Measurements from ENCODE around the gene GIMD1.

GIMD1 gene

DNA sequence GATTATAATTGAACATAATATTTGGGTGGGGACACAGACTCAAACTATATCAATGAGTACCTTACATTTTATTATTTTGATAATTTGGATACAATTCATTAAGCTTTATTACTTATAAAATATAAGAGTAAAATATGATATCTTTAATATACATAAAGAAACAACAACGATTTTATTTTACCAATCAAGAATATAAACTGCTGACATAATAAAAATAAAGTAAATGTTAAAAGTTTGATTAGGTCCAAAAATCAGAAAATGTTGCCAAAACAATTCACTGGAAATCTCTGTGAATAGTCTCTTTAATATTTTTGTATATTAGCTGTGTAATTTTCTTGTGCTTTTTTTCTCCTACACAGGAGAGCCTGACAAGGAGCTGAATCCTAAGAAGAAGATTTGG is 21.4 kb downstream of the GIMD1 start:
- TF ChIP-seq, protein P1, sequence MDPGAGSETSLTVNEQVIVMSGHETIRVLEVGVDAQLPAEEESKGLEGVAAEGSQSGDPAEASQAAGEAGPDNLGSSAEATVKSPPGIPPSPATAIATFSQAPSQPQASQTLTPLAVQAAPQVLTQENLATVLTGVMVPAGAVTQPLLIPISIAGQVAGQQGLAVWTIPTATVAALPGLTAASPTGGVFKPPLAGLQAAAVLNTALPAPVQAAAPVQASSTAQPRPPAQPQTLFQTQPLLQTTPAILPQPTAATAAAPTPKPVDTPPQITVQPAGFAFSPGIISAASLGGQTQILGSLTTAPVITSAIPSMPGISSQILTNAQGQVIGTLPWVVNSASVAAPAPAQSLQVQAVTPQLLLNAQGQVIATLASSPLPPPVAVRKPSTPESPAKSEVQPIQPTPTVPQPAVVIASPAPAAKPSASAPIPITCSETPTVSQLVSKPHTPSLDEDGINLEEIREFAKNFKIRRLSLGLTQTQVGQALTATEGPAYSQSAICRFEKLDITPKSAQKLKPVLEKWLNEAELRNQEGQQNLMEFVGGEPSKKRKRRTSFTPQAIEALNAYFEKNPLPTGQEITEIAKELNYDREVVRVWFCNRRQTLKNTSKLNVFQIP (CRISPR knock-in tag; IDR thresholded peaks at IDR 0.05; ENCODE audit: borderline replicate concordance, low read depth) = no peak
- TF ChIP-seq ZNF70 (CRISPR knock-in tag; IDR thresholded peaks at IDR 0.05) (no peak), ARNTL (CRISPR knock-in tag; IDR thresholded peaks at IDR 0.05; ENCODE audit: borderline replicate concordance, low read depth) (no peak)
- ATAC-seq = no peak

DNA sequence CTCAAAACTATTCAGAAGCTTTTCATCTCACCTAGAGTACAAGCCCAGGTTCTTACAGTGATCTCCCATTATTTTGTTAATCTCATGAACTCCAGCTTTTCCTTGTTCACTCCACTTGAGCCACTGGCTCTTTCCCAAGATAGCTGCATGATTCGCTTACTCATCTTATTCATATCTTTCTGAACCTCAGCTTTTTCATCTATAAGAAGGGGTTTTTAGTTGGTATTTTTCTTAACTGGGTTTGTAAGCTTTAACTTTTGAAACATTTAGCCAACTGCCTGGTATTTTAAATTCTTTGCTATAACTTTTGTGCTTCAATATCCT is 24.0 kb downstream of the GIMD1 start:
- TF ChIP-seq, protein P2, sequence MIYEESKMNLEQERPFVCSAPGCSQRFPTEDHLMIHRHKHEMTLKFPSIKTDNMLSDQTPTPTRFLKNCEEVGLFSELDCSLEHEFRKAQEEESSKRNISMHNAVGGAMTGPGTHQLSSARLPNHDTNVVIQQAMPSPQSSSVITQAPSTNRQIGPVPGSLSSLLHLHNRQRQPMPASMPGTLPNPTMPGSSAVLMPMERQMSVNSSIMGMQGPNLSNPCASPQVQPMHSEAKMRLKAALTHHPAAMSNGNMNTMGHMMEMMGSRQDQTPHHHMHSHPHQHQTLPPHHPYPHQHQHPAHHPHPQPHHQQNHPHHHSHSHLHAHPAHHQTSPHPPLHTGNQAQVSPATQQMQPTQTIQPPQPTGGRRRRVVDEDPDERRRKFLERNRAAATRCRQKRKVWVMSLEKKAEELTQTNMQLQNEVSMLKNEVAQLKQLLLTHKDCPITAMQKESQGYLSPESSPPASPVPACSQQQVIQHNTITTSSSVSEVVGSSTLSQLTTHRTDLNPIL (CRISPR knock-in tag; IDR thresholded peaks at IDR 0.05; ENCODE audit: low read depth) = no peak
- TF ChIP-seq ZNF565 (CRISPR knock-in tag; conservative IDR thresholded peaks at IDR 0.05; ENCODE audit: low read depth) (no peak), TCF4 (CRISPR knock-in tag; IDR thresholded peaks at IDR 0.05; ENCODE audit: borderline replicate concordance) (no peak), TOX (CRISPR knock-in tag; IDR thresholded peaks at IDR 0.05; ENCODE audit: borderline replicate concordance) (no peak), ZFP30 (CRISPR knock-in tag; IDR thresholded peaks at IDR 0.05) (no peak), OSR1 (CRISPR knock-in tag; IDR thresholded peaks at IDR 0.05) (no peak), ESRRG (CRISPR knock-in tag; IDR thresholded peaks at IDR 0.05) (no peak), SNAI2 (CRISPR knock-in tag; IDR thresholded peaks at IDR 0.05) (no peak), CSDC2 (CRISPR knock-in tag; IDR thresholded peaks at IDR 0.05) (no peak), ZFP3 (CRISPR knock-in tag; IDR thresholded peaks at IDR 0.05) (no peak), BACH2 (CRISPR knock-in tag; IDR thresholded peaks at IDR 0.05; ENCODE audit: borderline replicate concordance) (no peak), GLIS3 (CRISPR knock-in tag; IDR thresholded peaks at IDR 0.05) (no peak), RARB (CRISPR knock-in tag; IDR thresholded peaks at IDR 0.05) (no peak), ZC3H10 (CRISPR knock-in tag; IDR thresholded peaks at IDR 0.05) (no peak), PPARA (CRISPR knock-in tag; IDR thresholded peaks at IDR 0.05; ENCODE audit: borderline replicate concordance) (no peak)
- TF ChIP-seq, protein P3, sequence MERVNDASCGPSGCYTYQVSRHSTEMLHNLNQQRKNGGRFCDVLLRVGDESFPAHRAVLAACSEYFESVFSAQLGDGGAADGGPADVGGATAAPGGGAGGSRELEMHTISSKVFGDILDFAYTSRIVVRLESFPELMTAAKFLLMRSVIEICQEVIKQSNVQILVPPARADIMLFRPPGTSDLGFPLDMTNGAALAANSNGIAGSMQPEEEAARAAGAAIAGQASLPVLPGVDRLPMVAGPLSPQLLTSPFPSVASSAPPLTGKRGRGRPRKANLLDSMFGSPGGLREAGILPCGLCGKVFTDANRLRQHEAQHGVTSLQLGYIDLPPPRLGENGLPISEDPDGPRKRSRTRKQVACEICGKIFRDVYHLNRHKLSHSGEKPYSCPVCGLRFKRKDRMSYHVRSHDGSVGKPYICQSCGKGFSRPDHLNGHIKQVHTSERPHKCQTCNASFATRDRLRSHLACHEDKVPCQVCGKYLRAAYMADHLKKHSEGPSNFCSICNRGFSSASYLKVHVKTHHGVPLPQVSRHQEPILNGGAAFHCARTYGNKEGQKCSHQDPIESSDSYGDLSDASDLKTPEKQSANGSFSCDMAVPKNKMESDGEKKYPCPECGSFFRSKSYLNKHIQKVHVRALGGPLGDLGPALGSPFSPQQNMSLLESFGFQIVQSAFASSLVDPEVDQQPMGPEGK (CRISPR knock-in tag; IDR thresholded peaks at IDR 0.05; ENCODE audit: borderline replicate concordance) = no peak
- TF ChIP-seq, protein P4, sequence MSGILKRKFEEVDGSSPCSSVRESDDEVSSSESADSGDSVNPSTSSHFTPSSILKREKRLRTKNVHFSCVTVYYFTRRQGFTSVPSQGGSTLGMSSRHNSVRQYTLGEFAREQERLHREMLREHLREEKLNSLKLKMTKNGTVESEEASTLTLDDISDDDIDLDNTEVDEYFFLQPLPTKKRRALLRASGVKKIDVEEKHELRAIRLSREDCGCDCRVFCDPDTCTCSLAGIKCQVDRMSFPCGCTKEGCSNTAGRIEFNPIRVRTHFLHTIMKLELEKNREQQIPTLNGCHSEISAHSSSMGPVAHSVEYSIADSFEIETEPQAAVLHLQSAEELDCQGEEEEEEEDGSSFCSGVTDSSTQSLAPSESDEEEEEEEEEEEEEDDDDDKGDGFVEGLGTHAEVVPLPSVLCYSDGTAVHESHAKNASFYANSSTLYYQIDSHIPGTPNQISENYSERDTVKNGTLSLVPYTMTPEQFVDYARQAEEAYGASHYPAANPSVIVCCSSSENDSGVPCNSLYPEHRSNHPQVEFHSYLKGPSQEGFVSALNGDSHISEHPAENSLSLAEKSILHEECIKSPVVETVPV (CRISPR knock-in tag; IDR thresholded peaks at IDR 0.05) = no peak
- TF ChIP-seq, protein P5, sequence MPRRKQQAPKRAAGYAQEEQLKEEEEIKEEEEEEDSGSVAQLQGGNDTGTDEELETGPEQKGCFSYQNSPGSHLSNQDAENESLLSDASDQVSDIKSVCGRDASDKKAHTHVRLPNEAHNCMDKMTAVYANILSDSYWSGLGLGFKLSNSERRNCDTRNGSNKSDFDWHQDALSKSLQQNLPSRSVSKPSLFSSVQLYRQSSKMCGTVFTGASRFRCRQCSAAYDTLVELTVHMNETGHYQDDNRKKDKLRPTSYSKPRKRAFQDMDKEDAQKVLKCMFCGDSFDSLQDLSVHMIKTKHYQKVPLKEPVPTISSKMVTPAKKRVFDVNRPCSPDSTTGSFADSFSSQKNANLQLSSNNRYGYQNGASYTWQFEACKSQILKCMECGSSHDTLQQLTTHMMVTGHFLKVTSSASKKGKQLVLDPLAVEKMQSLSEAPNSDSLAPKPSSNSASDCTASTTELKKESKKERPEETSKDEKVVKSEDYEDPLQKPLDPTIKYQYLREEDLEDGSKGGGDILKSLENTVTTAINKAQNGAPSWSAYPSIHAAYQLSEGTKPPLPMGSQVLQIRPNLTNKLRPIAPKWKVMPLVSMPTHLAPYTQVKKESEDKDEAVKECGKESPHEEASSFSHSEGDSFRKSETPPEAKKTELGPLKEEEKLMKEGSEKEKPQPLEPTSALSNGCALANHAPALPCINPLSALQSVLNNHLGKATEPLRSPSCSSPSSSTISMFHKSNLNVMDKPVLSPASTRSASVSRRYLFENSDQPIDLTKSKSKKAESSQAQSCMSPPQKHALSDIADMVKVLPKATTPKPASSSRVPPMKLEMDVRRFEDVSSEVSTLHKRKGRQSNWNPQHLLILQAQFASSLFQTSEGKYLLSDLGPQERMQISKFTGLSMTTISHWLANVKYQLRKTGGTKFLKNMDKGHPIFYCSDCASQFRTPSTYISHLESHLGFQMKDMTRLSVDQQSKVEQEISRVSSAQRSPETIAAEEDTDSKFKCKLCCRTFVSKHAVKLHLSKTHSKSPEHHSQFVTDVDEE (CRISPR knock-in tag; IDR thresholded peaks at IDR 0.05) = no peak

DNA sequence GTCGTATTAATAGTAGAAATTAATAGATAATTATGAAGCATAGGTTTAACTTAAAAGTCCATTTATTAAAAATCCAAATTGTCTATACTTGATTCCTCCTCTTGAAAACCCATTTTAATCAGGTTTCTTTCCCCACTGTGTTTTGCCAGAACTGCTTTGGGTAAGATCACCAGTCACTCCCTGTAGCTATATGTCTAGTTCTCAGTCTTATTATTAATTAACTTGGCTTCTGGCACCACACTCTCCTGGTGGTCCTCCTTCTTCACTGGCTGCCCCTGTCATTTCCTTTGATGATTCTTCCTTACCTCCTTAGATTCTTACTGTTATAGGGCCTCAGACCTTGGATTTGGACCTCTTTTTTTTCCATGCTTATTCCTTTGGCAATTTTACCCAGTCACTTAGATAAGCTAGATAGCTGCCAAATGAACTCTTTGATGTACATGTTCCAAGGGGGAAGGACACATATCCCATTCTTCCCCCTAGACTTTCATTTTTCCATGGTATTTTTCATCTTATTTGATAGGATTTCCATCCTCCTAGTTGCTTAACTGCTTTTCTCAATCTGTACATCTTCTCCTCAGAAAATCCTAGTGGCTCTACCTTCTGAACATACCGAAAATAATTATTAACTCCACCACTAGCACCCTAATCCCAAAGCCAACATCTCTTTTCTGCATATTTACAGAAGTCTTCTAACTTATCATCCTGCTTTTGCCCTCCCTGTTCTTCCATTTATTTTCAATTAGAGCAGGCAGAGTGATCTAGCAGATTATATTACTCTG is 24.5 kb downstream of the GIMD1 start:
- ATAC-seq = no peak; the same call in 1 of the 3 replicates
- TF ChIP-seq PPARA (CRISPR knock-in tag; IDR thresholded peaks at IDR 0.05; ENCODE audit: borderline replicate concordance) (no peak), SNAI2 (CRISPR knock-in tag; IDR thresholded peaks at IDR 0.05) (no peak), BACH2 (CRISPR knock-in tag; IDR thresholded peaks at IDR 0.05; ENCODE audit: borderline replicate concordance) (no peak), GLIS3 (CRISPR knock-in tag; IDR thresholded peaks at IDR 0.05) (no peak), ZNF70 (CRISPR knock-in tag; IDR thresholded peaks at IDR 0.05) (no peak), ZFP3 (CRISPR knock-in tag; IDR thresholded peaks at IDR 0.05) (no peak)
- TF ChIP-seq, protein P4 (CRISPR knock-in tag; IDR thresholded peaks at IDR 0.05) = no peak
- TF ChIP-seq, protein P5 (CRISPR knock-in tag; IDR thresholded peaks at IDR 0.05) = no peak
- TF ChIP-seq, protein P3 (CRISPR knock-in tag; IDR thresholded peaks at IDR 0.05; ENCODE audit: borderline replicate concordance) = no peak

More for the DNA sequence above, 24.0 kb downstream of the GIMD1 start:
- peak; percentile 54; the same call in 2 of the 3 replicates for ATAC-seq
